ENCODE results near the gene APOLD1.
A peak's percentile ranks its signal among the peaks of the same experiment; 100 is the strongest.

APOLD1 gene

GRCh38 chr12:12839873-12840579 is 54.6 kb downstream of the APOLD1 start:
- peak in 1 of 2 experiments; percentile 43 for DNase-seq (ENCODE audit: low read depth in 2 of 2)

DNA sequence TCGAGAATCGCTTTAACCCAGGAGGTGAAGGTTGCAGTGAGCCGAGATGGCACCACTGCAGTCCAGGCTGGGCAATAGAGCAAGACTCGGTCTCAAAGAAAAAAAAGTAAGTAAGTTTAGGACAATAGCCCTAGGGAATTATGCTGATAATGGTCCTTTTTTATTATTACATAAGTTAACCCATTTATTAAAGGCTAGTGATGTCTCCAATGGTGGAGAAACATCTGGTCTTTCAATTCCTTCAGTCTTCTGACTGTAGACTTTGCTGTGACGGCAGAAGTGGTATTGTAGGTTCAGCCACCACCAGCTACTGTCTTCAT is 55.1 kb downstream of the APOLD1 start:
- no peak for DNase-seq (ENCODE audit: low read depth in 2 of 2)
